ENCODE results near the gene NSG1. TPM values are rescaled to one million over a fixed set of nuclear protein-coding genes. Genes with fewer than 3 reads are reported as not detected.

Gene NSG1
- total RNA-seq, 4 donors from 2014 or later: 0.42 to 5.1 (median 2.7) TPM

- H3K27ac ChIP-seq (replicated peaks in 1 of 4): no peak overlapping the region
- no peak for DNase-seq (ENCODE audit: extremely low spot score)
- peaks cover 33 to 67% (median 65%) of the 10 kb centered on the region in 4 donors for H3K36me3 ChIP-seq
- no peak overlapping the region for H3K4me3 ChIP-seq
- TF ChIP-seq CTCF (IDR thresholded peaks at IDR 0.05) (no peak), EP300 (IDR thresholded peaks at IDR 0.05) (no peak), POLR2A (IDR thresholded peaks at IDR 0.05; ENCODE audit: low read depth) (no peak)
- 82% methylated on average over 5 of the region's 5 CpGs for WGBS
- no peaks in the 10 kb centered on the region for H3K9me3 ChIP-seq
- no peaks in the 10 kb centered on the region for H3K4me1 ChIP-seq
- H3K27me3 ChIP-seq: no peaks in the 10 kb centered on the region
- intact Hi-C loops (cut with DNase I): no loop called here
Observed at GRCh38 chr4:4457803-4458553, 71.1 kb downstream of the NSG1 start.

GRCh38 chr4:4459181-4459580 is 72.3 kb downstream of the NSG1 start:
- no peak for DNase-seq (ENCODE audit: extremely low spot score)
- Histone ChIP-seq H3K4me3 (no peak overlapping the region), H3K4me1 (no peaks in the 10 kb centered on the region), H3K27ac (replicated peaks in 1 of 4) (no peak overlapping the region), H3K36me3 (peaks cover 23 to 58% (median 53%) of the 10 kb centered on the region in 4 donors), H3K27me3 (no peaks in the 10 kb centered on the region), H3K9me3 (no peaks in the 10 kb centered on the region)
- TF ChIP-seq CTCF (IDR thresholded peaks at IDR 0.05) (no peak), POLR2A (IDR thresholded peaks at IDR 0.05; ENCODE audit: low read depth) (no peak), EP300 (IDR thresholded peaks at IDR 0.05) (no peak), POLR2AphosphoS5 (IDR thresholded peaks at IDR 0.05) (no peak)
- WGBS: 89% methylated on average over 5 of the region's 5 CpGs
- intact Hi-C loops (cut with DNase I): no loop called here

- no peaks in the 10 kb centered on the region for H3K4me1 ChIP-seq
- DNase-seq (ENCODE audit: extremely low spot score): no peak
- no peaks in the 10 kb centered on the region for H3K27me3 ChIP-seq
- 94% methylated on average over 6 of the region's 6 CpGs for WGBS
- H3K27ac ChIP-seq (replicated peaks in 1 of 4): no peak overlapping the region
- H3K36me3 ChIP-seq: peaks cover 22 to 58% (median 42%) of the 10 kb centered on the region in 4 donors
- intact Hi-C loops (cut with DNase I): no loop called here
- H3K4me3 ChIP-seq: no peak overlapping the region
- TF ChIP-seq POLR2A (IDR thresholded peaks at IDR 0.05; ENCODE audit: low read depth): no peak
- no peak for TF ChIP-seq CTCF (IDR thresholded peaks at IDR 0.05)
- no peaks in the 10 kb centered on the region for H3K9me3 ChIP-seq
Observed at GRCh38 chr4:4460759-4461158, 73.9 kb downstream of the NSG1 start.

GRCh38 chr4:4461178-4461577 is 74.3 kb downstream of the NSG1 start:
- H3K36me3 ChIP-seq: peaks cover 22 to 58% (median 42%) of the 10 kb centered on the region in 4 donors
- no peak for DNase-seq (ENCODE audit: extremely low spot score)
- H3K27ac ChIP-seq (replicated peaks in 1 of 4): no peak overlapping the region
- no peaks in the 10 kb centered on the region for H3K27me3 ChIP-seq
- H3K9me3 ChIP-seq: no peaks in the 10 kb centered on the region
- H3K4me1 ChIP-seq: no peaks in the 10 kb centered on the region
- no peak for TF ChIP-seq POLR2A (IDR thresholded peaks at IDR 0.05; ENCODE audit: low read depth)
- no peak for TF ChIP-seq CTCF (IDR thresholded peaks at IDR 0.05)
- no peak for TF ChIP-seq POLR2AphosphoS5 (IDR thresholded peaks at IDR 0.05)
- TF ChIP-seq EP300 (IDR thresholded peaks at IDR 0.05): no peak
- H3K4me3 ChIP-seq: no peak overlapping the region
- intact Hi-C loops (cut with DNase I): no loop called here

- DNase-seq (ENCODE audit: extremely low spot score): no peak
- 87% methylated on average over 5 of the region's 5 CpGs for WGBS
- no peaks in the 10 kb centered on the region for H3K9me3 ChIP-seq
- H3K4me3 ChIP-seq: no peak overlapping the region
- H3K4me1 ChIP-seq: no peaks in the 10 kb centered on the region
- intact Hi-C loops (cut with DNase I): no loop called here
- H3K36me3 ChIP-seq: peaks cover 20 to 58% (median 40%) of the 10 kb centered on the region in 4 donors
- H3K27ac ChIP-seq (replicated peaks in 1 of 4): no peak overlapping the region
- no peak for TF ChIP-seq EP300 (IDR thresholded peaks at IDR 0.05)
- no peak for TF ChIP-seq CTCF (IDR thresholded peaks at IDR 0.05)
- TF ChIP-seq POLR2A (IDR thresholded peaks at IDR 0.05; ENCODE audit: low read depth): no peak
- no peak for TF ChIP-seq POLR2AphosphoS5 (IDR thresholded peaks at IDR 0.05)
- no peaks in the 10 kb centered on the region for H3K27me3 ChIP-seq
Observed at GRCh38 chr4:4461850-4462249, 74.9 kb downstream of the NSG1 start.
